Aorta (tissue), 5 donors: Measurements from ENCODE around the gene CTNS. TPM values are rescaled to one million over a fixed set of nuclear protein-coding genes. Genes with fewer than 3 reads are reported as not detected.
"Not testable (repeated sequence)": the region's sequence is repeated elsewhere in the genome, so short reads cannot be mapped to it uniquely, and the experiment has no call there.

Experiments used
- ATAC-seq: fragments of 200-7000 bp; cut with Tn5 transposase; one replicate; pipeline ENCODE4 v1.9.1; 2022; ENCODE audit warnings: moderate library complexity; ENCODE audit not compliant: low FRiP score
- DNase-seq, 2 donors: peaks; one replicate each; pipeline ENCODE4 v3.0.0-alpha.2; 2020
- H3K27ac ChIP-seq, 2 donors: one replicate each; pipeline ENCODE4 v1.5.1; 2013; ENCODE audit warnings: low read length in 2 of 2, mild to moderate bottlenecking in 2 of 2, moderate library complexity in 2 of 2, control low read depth in 1 of 2, inconsistent platforms in 1 of 2, low read depth in 1 of 2
- H3K27me3 ChIP-seq, 2 donors: one replicate each; pipeline ENCODE4 v1.6.1; 2013; ENCODE audit warnings: control low read depth in 1 of 2, low read length in 1 of 2, mild to moderate bottlenecking in 1 of 2, moderate library complexity in 1 of 2; ENCODE audit not compliant: insufficient read depth in 2 of 2, control insufficient read depth in 1 of 2
- H3K36me3 ChIP-seq, 2 donors: one replicate each; pipeline ENCODE4 v1.6.1; 2013; ENCODE audit warnings: control low read depth in 1 of 2, low read length in 1 of 2, mild to moderate bottlenecking in 1 of 2; ENCODE audit not compliant: insufficient read depth in 2 of 2, control insufficient read depth in 1 of 2
- H3K4me1 ChIP-seq, 2 donors: one replicate each; pipeline ENCODE4 v1.6.1; 2013; ENCODE audit warnings: low read length in 2 of 2, control low read depth in 1 of 2, mild to moderate bottlenecking in 1 of 2, moderate library complexity in 1 of 2; ENCODE audit not compliant: insufficient read depth in 2 of 2, control insufficient read depth in 1 of 2
- H3K4me3 ChIP-seq, 2 donors: one replicate each; pipeline ENCODE4 v1.5.1; 2013; ENCODE audit warnings: low read length in 2 of 2, control low read depth in 1 of 2, mild to moderate bottlenecking in 1 of 2
- H3K9me3 ChIP-seq: one replicate; pipeline ENCODE4 v1.6.1; 2013; ENCODE audit warnings: mild to moderate bottlenecking, low read length; ENCODE audit not compliant: control insufficient read depth
- whole genome bisulfite sequencing, 2 donors: extraction: QIAGEN DNeasy Blood & Tissue Kit; methylation state at CpG; one replicate each; pipeline ENCODE4 v1.1.7; 2013; 5-methylcytosine and 5-hydroxymethylcytosine counted together
- intact Hi-C, 2 donors: fragments of 100-400 bp; cut with DNase I; formaldehyde crosslinking; loops; one replicate each; pipeline versions ENCODE4 v1.14.2 to v1.15.0; 2022
- polyA plus RNA-seq, 2 donors: library from polyadenylated mRNA; stranded (reverse); fragments of 200-250 nt; gene quantifications; one replicate each; pipeline ENCODE4 v1.2.3, GENCODE V29; 2013
- total RNA-seq, 2 donors: library from RNA; stranded (reverse); fragmentation: NEBNext Ultra II Directional; extraction: Animal tissue kit (Norgen Biotek cat#: 25700); gene quantifications; one replicate each; pipeline ENCODE4 v1.2.1, GENCODE V29; 2021
- donor health status: healthy with polysubstance abuse.
- donor health status: Bipolar disorder and iron deficiency.
- donor health status: DM: no; HTN: no; CAD: no.
- donor health status: DM: no; HTN: no; CAD: no.
- donor health status: DM: yes; HTN: yes; CAD: no.

The CTNS gene
- total and polyA plus RNA-seq, 4 donors: 4.4 to 13.8 (median 11.4) TPM

DNA sequence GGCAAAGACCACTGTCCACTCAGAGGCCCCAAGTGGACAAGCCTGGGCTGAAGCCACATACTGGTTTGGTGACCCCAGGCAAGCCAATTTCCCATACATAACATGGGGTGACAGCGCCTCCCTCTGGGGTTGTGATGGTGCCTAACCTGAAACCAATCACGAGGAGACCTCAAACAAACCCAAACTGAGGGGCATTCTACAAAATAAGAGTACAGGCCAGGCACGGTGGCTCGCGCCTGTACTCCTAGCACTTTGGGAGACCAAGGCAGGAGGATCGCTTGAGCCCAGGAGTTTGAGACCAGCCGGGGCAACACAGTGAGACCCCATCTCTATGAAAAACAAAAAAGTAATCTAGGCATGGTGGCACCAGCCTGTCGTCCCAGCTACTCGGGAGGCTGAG lies 55.8 kb downstream of the CTNS start:
- intact Hi-C loops: no loop called here
- ATAC-seq: no peak
- Histone ChIP-seq H3K36me3 (no peaks in the 10 kb centered on the region), H3K27me3 (no peaks in the 10 kb centered on the region), H3K27ac (no peak overlapping the region), H3K9me3 (no peaks in the 10 kb centered on the region), H3K4me1 (no peaks in the 10 kb centered on the region), H3K4me3 (no peak overlapping the region)
- WGBS, 2 donors: 84 to 85% methylated on average over 9 of the region's 9 CpGs
- DNase-seq: no peak

GRCh38 chr17:3693141-3693540 lies 56.6 kb downstream of the CTNS start:
- ATAC-seq (no peak), DNase-seq (no peak)
- 64 to 68% methylated on average over 4 of the region's 4 CpGs for WGBS, 2 donors
- Histone ChIP-seq H3K36me3 (no peaks in the 10 kb centered on the region), H3K4me1 (no peaks in the 10 kb centered on the region), H3K9me3 (peaks cover 3% of the 10 kb centered on the region), H3K4me3 (no peak overlapping the region), H3K27me3 (no peaks in the 10 kb centered on the region), H3K27ac (no peak overlapping the region)
- intact Hi-C loops: no loop called here

DNA sequence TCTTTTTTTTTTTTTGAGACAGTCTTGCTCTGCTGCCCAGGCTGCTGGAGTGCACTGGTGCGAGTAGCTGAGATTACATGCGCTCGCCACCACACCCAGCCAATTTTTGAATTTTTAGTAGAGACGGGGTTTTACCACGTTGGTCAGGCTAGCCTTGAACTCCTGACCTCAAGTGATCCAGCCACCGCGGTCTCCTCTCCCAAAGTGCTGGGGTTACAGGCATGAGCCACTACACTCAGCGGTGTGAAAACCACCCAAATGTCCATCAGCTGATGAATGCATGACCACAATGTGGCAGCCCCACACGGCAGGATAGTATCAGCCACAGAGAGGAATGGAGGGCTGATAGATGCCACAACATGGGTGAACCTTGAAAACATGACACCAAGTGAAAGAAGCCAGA lies 57.3 kb downstream of the CTNS start:
- Histone ChIP-seq H3K4me1 (no peaks in the 10 kb centered on the region), H3K9me3 (peaks cover 3% of the 10 kb centered on the region), H3K4me3 (no peak overlapping the region), H3K27ac (no peak overlapping the region), H3K27me3 (no peaks in the 10 kb centered on the region), H3K36me3 (no peaks in the 10 kb centered on the region)
- intact Hi-C loops: no loop called here
- ATAC-seq: no peak
- 74 to 83% methylated on average over 9 of the region's 9 CpGs for WGBS, 2 donors
- peak in 1 of 2 donors; percentile 33 for DNase-seq

DNA sequence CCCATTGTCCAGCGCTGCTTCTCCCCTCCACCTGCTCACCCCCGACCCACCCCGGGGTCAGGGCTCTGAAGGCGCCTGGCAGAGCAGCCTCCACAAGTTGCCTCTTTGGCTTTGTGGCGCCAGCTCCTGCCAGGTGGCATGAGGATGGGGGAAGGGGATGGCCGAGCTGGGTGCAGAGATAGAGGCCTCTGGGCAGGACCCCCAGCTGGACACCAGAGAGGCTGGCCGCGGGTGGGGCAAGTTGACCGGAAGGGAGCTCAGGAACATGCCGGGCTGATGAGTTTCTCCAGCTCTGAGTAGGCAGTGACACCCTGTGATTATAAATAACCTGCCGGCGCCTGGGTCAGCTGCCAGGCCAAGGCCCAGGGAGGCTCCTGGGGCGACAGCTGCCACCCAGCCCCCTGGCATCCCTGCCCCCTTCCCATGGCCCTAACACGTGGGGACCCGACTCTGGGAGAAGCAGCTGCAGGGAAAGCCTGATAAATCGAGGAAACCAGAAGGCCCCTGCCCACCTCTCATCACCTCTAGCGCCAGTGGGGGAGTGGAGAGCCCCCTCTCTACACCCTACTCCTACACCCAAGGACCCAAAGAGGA lies 58.7 kb downstream of the CTNS start:
- Histone ChIP-seq H3K4me1 (no peaks in the 10 kb centered on the region), H3K27me3 (no peaks in the 10 kb centered on the region), H3K36me3 (no peaks in the 10 kb centered on the region), H3K4me3 (no peak overlapping the region), H3K9me3 (peaks cover 3% of the 10 kb centered on the region), H3K27ac (no peak overlapping the region)
- 7 to 11% methylated on average over 14 to 17 of the region's 17 CpGs for WGBS, 2 donors
- intact Hi-C loops: no loop called here
- DNase-seq (peak in 1 of 2 donors; percentile 78), ATAC-seq (peak; percentile 26)

GRCh38 chr17:3695723-3696411 lies 59.3 kb downstream of the CTNS start, which contains the start of gene P2RX5:
Gene P2RX5, minus strand, starts transcription at chr17:3696155. Its CDS starts 150 bp downstream, at chr17:3696005.
- Histone ChIP-seq H3K27ac (no peak within 1 kb of the TSS), H3K27me3 (no peaks in the 10 kb centered on the region), H3K4me3 (peak within 1 kb of the TSS in 1 of 2 donors; percentile 26), H3K4me1 (no peaks in the 10 kb centered on the region), H3K36me3 (no peaks in the 10 kb centered on the region), H3K9me3 (peaks cover 3% of the 10 kb centered on the region)
- intact Hi-C loops: no loop called here
- ATAC-seq: peak; percentile 47
- DNase-seq: peak in 1 of 2 donors; percentile 78
- WGBS, 2 donors: 1% methylated on average over 55 to 65 of the region's 65 CpGs

DNA sequence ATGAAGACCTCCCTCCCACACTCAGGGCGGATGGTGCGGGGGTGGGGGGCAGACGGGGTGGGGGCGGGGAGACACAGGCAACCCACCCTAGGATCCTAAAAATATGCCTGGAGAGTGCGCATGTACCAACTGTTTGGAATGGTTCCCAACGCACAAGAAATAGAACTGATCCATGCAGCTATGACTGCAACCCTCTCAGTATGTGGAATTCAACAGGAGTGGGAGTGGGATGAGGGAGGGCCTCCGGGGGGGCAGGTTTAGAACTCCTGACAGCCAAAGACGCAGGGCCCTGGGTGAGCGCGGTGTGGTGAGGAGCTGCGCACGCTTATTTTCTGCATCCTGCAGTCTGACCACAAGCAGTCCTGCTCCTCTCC lies 60.5 kb downstream of the CTNS start:
- H3K4me1 ChIP-seq: no peaks in the 10 kb centered on the region
- ATAC-seq: no peak

DNA sequence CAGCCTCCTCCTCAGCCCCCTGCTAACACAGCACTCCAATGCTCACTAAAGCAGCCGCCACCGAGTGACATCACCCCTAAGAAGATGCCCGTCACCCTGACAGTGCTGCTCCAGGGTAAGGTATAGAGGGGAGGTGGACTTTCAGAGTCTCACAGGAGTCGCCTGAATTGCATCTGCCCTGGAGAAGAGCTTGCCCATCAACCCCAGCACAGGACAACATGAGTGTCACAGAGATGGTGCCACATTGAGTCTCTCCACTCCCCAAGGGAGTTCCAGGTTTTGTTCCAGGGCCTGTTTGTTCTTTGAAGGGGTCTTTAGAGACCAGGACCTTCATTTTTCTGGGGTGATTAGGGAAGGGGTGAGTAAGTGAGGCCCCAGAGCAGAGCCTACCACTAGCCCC lies 61.6 kb downstream of the CTNS start:
- H3K4me3 ChIP-seq: no peak overlapping the region
- no peaks in the 10 kb centered on the region for H3K27me3 ChIP-seq
- H3K9me3 ChIP-seq: peaks cover 3% of the 10 kb centered on the region
- no peaks in the 10 kb centered on the region for H3K36me3 ChIP-seq
- intact Hi-C loops: no loop called here
- no peak overlapping the region for H3K27ac ChIP-seq
- DNase-seq: peak in 1 of 2 donors; percentile 37
- no peak for ATAC-seq
- WGBS, 2 donors: 77 to 82% methylated on average over 4 of the region's 4 CpGs
- H3K4me1 ChIP-seq: no peaks in the 10 kb centered on the region

More for the DNA sequence above, 60.5 kb downstream of the CTNS start:
- H3K36me3 ChIP-seq: no peaks in the 10 kb centered on the region
- no peak for DNase-seq
- H3K9me3 ChIP-seq: peaks cover 3% of the 10 kb centered on the region
- intact Hi-C loops: no loop called here
- no peaks in the 10 kb centered on the region for H3K27me3 ChIP-seq
- H3K27ac ChIP-seq: no peak overlapping the region
- 33 to 35% methylated on average over 12 of the region's 12 CpGs for WGBS, 2 donors
- no peak overlapping the region for H3K4me3 ChIP-seq

- Histone ChIP-seq H3K4me1 (no peaks in the 10 kb centered on the region), H3K27me3 (no peaks in the 10 kb centered on the region), H3K4me3 (no peak overlapping the region), H3K9me3 (peaks cover 3% of the 10 kb centered on the region), H3K36me3 (no peaks in the 10 kb centered on the region), H3K27ac (no peak overlapping the region)
- ATAC-seq (no peak), DNase-seq (no peak)
- WGBS, 2 donors: 88 to 90% methylated on average over 4 of the region's 4 CpGs
- intact Hi-C loops: no loop called here
Observed at GRCh38 chr17:3699951-3700350, 63.4 kb downstream of the CTNS start.

DNA sequence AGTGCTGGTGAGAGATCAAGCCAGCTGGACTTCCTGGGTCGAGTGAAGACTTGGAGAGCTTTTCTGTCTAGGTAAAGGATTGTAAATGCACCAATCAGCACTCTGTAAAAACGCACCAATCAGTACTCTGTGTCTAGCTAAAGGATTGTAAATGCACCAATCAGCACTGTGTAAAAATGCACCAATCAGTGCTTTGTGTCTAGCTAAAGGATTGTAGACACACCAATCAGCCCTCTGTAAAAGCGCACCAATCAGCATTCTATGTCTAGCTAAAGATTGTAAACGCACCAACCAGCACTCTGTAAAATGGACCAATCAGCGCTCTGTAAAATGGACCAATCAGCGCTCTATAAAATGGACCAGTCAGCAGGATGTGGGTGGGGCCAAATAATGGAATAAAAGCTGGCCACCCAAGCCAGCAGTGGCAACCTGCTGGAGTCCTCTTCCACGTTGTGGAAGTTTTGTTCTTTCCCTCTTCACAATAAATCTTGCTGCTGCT lies 65.5 kb downstream of the CTNS start:
- ATAC-seq: not testable (repeated sequence)

More for the DNA sequence above, 65.5 kb downstream of the CTNS start:
- DNase-seq, H3K9me3 ChIP-seq, intact Hi-C loops, H3K4me3 ChIP-seq, H3K4me1 ChIP-seq, H3K27me3 ChIP-seq, H3K27ac ChIP-seq, H3K36me3 ChIP-seq: not testable (repeated sequence)
- WGBS, 2 donors: 89% methylated on average over 7 of the region's 7 CpGs
